Measurements from ENCODE around the gene EFHC1.

EFHC1 gene

GRCh38 chr6:52522655-52523054 lies 102.5 kb downstream of the EFHC1 start:
- no peak overlapping the region for H3K4me3 ChIP-seq (ENCODE audit: low read depth, low read length)
- ChIA-PET POLR2A (interaction anchor here (1.0 kb wide), 1 partner anchor 17 kb away, joined by 3 read pairs; no protein-coding TSS in a partner anchor), CTCF (interaction anchor here (1.0 to 2.8 kb wide), 7 partner anchors 12 to 140 kb away, joined by 3 to 8 read pairs (median 4); no protein-coding TSS in a partner anchor)
- no peak for DNase-seq (ENCODE audit: low read depth, low spot score)
- no peak for TF ChIP-seq CTCF (IDR thresholded peaks at IDR 0.05; ENCODE audit: insufficient read depth, low read length, missing control alignments)

GRCh38 chr6:52523378-52524142 lies 103.4 kb downstream of the EFHC1 start:
- POLR2A ChIA-PET = interaction anchor here (1.0 kb wide), 1 partner anchor 16 kb away, joined by 3 read pairs; no protein-coding TSS in a partner anchor
- no peak for TF ChIP-seq CTCF (IDR thresholded peaks at IDR 0.05; ENCODE audit: insufficient read depth, low read length, missing control alignments)
- DNase-seq (ENCODE audit: low read depth, low spot score) = no peak
- H3K4me3 ChIP-seq (ENCODE audit: low read depth, low read length) = no peak overlapping the region
- CTCF ChIA-PET = interaction anchor here (1.0 to 4.2 kb wide), 6 partner anchors 11 to 140 kb away, joined by 3 to 18 read pairs (median 4); no protein-coding TSS in a partner anchor

- H3K4me3 ChIP-seq (ENCODE audit: low read depth, low read length) = no peak overlapping the region
- ChIA-PET POLR2A (no interaction called here), CTCF (interaction anchor here (1.1 to 4.2 kb wide), 4 partner anchors 13 to 126 kb away, joined by 3 to 18 read pairs (median 5); no protein-coding TSS in a partner anchor)
- no peak for DNase-seq (ENCODE audit: low read depth, low spot score)
- no peak for TF ChIP-seq CTCF (IDR thresholded peaks at IDR 0.05; ENCODE audit: insufficient read depth, low read length, missing control alignments)
Measured at GRCh38 chr6:52524918-52525317, 104.8 kb downstream of the EFHC1 start.

- no peak for TF ChIP-seq CTCF (IDR thresholded peaks at IDR 0.05; ENCODE audit: insufficient read depth, low read length, missing control alignments)
- no peak overlapping the region for H3K4me3 ChIP-seq (ENCODE audit: low read depth, low read length)
- no peak for DNase-seq (ENCODE audit: low read depth, low spot score)
- ChIA-PET CTCF (interaction anchor here (0.9 to 4.2 kb wide), 3 partner anchors 11 to 126 kb away, joined by 3 to 18 read pairs (median 4); no protein-coding TSS in a partner anchor), POLR2A (interaction anchor here (0.7 to 1.0 kb wide), 3 partner anchors 12 to 137 kb away, joined by 3 to 6 read pairs (median 3); no protein-coding TSS in a partner anchor)
Measured at GRCh38 chr6:52526634-52527033, 106.5 kb downstream of the EFHC1 start.

GRCh38 chr6:52527436-52527835 lies 107.3 kb downstream of the EFHC1 start:
- DNase-seq (ENCODE audit: low read depth, low spot score) = no peak
- no peak for TF ChIP-seq CTCF (IDR thresholded peaks at IDR 0.05; ENCODE audit: insufficient read depth, low read length, missing control alignments)
- H3K4me3 ChIP-seq (ENCODE audit: low read depth, low read length) = no peak overlapping the region
- ChIA-PET CTCF (interaction anchor here (1.0 to 4.2 kb wide), 5 partner anchors 10 to 136 kb away, joined by 3 to 18 read pairs (median 5); no protein-coding TSS in a partner anchor), POLR2A (interaction anchor here (0.7 to 1.5 kb wide), 3 partner anchors 12 to 104 kb away, joined by 3 to 6 read pairs (median 5); no protein-coding TSS in a partner anchor)

GRCh38 chr6:52529311-52529710 lies 109.2 kb downstream of the EFHC1 start:
- no peak for TF ChIP-seq CTCF (IDR thresholded peaks at IDR 0.05; ENCODE audit: insufficient read depth, low read length, missing control alignments)
- ChIA-PET CTCF (interaction anchor here (1.0 to 2.1 kb wide), 3 partner anchors 113 to 134 kb away, joined by 3 to 9 read pairs (median 5); no protein-coding TSS in a partner anchor), POLR2A (interaction anchor here (0.7 to 1.5 kb wide), 2 partner anchors 10 to 110 kb away, joined by 3 to 6 read pairs; no protein-coding TSS in a partner anchor)
- DNase-seq (ENCODE audit: low read depth, low spot score) = no peak
- no peak overlapping the region for H3K4me3 ChIP-seq (ENCODE audit: low read depth, low read length)

Data from AG04449 (cell line).